ENCODE data around the gene HOXA1.

Gene HOXA1

GRCh38 chr7:27073076-27073475 is 22.7 kb downstream of the HOXA1 start:
- no peak for TF ChIP-seq CTCF (IDR thresholded peaks at IDR 0.05; ENCODE audit: low read depth, low read length)
- no peak overlapping the region for H3K4me3 ChIP-seq (ENCODE audit: low read depth, low read length)

- H3K4me3 ChIP-seq (ENCODE audit: low read depth, low read length): no peak overlapping the region
- TF ChIP-seq CTCF (IDR thresholded peaks at IDR 0.05; ENCODE audit: low read depth, low read length): no peak
Observed at GRCh38 chr7:27071622-27072390, 24.0 kb downstream of the HOXA1 start.

- TF ChIP-seq CTCF (IDR thresholded peaks at IDR 0.05; ENCODE audit: low read depth, low read length): no peak
- H3K4me3 ChIP-seq (ENCODE audit: low read depth, low read length): no peak overlapping the region
Observed at GRCh38 chr7:27068259-27068658, 27.5 kb downstream of the HOXA1 start.

GRCh38 chr7:27066148-27066547 is 29.7 kb downstream of the HOXA1 start:
- no peak overlapping the region for H3K4me3 ChIP-seq (ENCODE audit: low read depth, low read length)
- no peak for TF ChIP-seq CTCF (IDR thresholded peaks at IDR 0.05; ENCODE audit: low read depth, low read length)

GRCh38 chr7:27065709-27066108 is 30.1 kb downstream of the HOXA1 start:
- no peak overlapping the region for H3K4me3 ChIP-seq (ENCODE audit: low read depth, low read length)
- TF ChIP-seq CTCF (IDR thresholded peaks at IDR 0.05; ENCODE audit: low read depth, low read length): no peak

GRCh38 chr7:27064661-27065060 is 31.1 kb downstream of the HOXA1 start:
- no peak for TF ChIP-seq CTCF (IDR thresholded peaks at IDR 0.05; ENCODE audit: low read depth, low read length)
- no peak overlapping the region for H3K4me3 ChIP-seq (ENCODE audit: low read depth, low read length)

- no peak overlapping the region for H3K4me3 ChIP-seq (ENCODE audit: low read depth, low read length)
- TF ChIP-seq CTCF (IDR thresholded peaks at IDR 0.05; ENCODE audit: low read depth, low read length): no peak
Observed at GRCh38 chr7:27064159-27064558, 31.6 kb downstream of the HOXA1 start.
